AG04449 (cell line): ENCODE results near the gene ETV5.

Source experiments
- CTCF ChIA-PET: fragments of 350-600 bp; formaldehyde crosslinking; extraction: SDS; loops from one replicate; lab custom pipeline; 2021; ENCODE audit warnings: antibody characterized with exemption; lab: Yijun Ruan, JAX
- POLR2A ChIA-PET: fragments of 400-600, 350-600 bp; formaldehyde crosslinking; extraction: SDS; loops from one replicate; lab custom pipeline; 2020; ENCODE audit warnings: antibody characterized with exemption, inconsistent platforms; lab: Yijun Ruan, JAX
- DNase-seq: peaks from one replicate; pipeline ENCODE4 v3.0.0-alpha.2; 2010; ENCODE audit warnings: low read depth, low spot score
- H3K4me3 ChIP-seq: 2 replicates; pipeline ENCODE4 v1.5.1; 2011; ENCODE audit warnings: low read depth, mild to moderate bottlenecking, control low read depth, low read length
- TF ChIP-seq, protein P1 (sequence below): IDR thresholded peaks from one replicate; pipeline ENCODE4 v1.5.1; 2011; ENCODE audit warnings: mild to moderate bottlenecking, moderate library complexity, low read length, control low read depth, inconsistent platforms; ENCODE audit not compliant: insufficient read depth; ENCODE audit errors: missing control alignments

ETV5 gene

DNA sequence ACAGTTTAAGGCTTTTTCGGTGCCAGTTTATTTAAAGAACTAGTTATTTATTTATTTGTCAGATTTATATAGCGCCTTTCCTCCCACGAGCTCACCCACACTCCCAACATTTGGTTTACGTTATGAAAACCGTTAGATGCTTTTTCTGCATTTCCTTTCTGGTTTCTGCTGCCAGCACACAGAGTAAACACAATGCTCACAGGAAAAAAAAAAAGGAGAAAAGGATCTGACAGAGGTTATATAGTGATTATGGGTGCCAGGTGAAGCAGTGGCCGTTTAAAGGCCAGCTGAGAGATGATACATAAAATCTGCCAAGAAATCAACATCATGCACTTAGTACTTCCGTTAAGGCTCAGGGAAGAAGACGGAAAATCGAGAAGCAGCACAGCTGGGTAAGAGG lies 37.9 kb downstream of the ETV5 start:
- TF ChIP-seq, protein P1, sequence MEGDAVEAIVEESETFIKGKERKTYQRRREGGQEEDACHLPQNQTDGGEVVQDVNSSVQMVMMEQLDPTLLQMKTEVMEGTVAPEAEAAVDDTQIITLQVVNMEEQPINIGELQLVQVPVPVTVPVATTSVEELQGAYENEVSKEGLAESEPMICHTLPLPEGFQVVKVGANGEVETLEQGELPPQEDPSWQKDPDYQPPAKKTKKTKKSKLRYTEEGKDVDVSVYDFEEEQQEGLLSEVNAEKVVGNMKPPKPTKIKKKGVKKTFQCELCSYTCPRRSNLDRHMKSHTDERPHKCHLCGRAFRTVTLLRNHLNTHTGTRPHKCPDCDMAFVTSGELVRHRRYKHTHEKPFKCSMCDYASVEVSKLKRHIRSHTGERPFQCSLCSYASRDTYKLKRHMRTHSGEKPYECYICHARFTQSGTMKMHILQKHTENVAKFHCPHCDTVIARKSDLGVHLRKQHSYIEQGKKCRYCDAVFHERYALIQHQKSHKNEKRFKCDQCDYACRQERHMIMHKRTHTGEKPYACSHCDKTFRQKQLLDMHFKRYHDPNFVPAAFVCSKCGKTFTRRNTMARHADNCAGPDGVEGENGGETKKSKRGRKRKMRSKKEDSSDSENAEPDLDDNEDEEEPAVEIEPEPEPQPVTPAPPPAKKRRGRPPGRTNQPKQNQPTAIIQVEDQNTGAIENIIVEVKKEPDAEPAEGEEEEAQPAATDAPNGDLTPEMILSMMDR = no peak
- ChIA-PET CTCF (interaction anchor here (1.1 kb wide), 1 partner anchor 10 kb away, joined by 3 read pairs; no protein-coding TSS in a partner anchor), POLR2A (no interaction called here)
- no peak for DNase-seq
- H3K4me3 ChIP-seq = no peak overlapping the region

DNA sequence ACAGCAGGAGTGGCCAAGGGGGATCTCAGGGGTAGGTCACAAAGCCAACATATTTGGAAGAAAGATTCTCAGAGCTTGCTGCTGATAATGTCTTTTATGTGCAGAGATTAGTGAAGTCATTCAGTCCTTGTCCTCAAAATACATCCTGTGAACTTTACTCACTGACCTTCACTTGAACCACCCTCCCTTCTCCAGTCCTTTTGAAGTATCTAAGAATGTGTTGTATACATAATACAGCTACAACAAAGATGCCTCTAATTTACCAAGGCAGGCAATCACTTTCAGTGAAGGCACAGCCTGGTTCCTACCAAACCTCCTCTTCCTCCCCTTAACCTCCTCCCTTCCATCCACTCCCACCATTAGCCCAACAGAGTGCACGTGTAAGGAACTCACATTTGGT lies 38.3 kb downstream of the ETV5 start:
- ChIA-PET CTCF (no interaction called here), POLR2A (no interaction called here)
- H3K4me3 ChIP-seq = no peak overlapping the region
- no peak for DNase-seq
- TF ChIP-seq, protein P1 = no peak

DNA sequence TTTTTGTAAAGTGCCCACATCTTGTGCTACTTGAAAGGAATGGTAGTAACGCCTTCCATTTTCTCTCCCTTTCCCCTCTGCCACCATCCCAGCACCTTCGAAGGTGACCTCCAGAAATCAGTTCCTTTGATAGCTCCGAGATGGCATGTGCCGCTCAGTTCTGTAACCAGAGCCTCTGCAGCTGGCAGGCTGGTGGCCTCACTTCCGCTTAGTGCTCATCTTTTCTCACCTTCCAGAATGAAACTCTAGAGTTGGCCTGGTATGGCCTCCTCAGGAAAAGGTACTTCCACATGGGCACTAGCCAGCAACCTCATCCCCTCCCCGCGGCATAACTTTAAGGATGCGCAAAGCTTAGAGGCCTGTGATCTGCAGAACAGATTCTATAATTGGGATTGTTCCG lies 38.8 kb downstream of the ETV5 start:
- no peak overlapping the region for H3K4me3 ChIP-seq
- DNase-seq = no peak
- ChIA-PET POLR2A (no interaction called here), CTCF (no interaction called here)
- TF ChIP-seq, protein P1 = no peak

DNA sequence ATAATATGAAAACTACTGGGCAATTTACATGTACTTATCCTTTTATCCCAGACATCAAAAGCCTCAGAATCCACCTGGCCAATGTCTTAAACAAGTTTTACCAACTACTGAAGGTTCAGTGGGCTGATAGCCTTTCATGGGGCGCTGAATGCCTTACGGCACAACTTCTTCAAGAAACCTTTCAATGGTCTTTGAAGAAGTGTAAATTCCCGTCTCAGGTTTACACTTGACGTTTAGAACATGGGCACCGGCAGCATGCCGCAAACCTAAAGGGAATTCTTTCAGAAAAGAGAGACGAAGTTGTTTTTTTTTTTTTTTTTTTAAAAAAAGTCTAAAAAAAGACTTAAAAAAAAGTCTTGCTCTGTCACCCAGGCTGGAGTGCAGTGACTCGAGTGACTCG lies 39.7 kb downstream of the ETV5 start:
- H3K4me3 ChIP-seq = no peak overlapping the region
- POLR2A ChIA-PET = no interaction called here
- CTCF ChIA-PET = interaction anchor here (1.1 kb wide), 1 partner anchor 9 kb away, joined by 3 read pairs; no protein-coding TSS in a partner anchor
- DNase-seq = no peak
- TF ChIP-seq, protein P1 = no peak

DNA sequence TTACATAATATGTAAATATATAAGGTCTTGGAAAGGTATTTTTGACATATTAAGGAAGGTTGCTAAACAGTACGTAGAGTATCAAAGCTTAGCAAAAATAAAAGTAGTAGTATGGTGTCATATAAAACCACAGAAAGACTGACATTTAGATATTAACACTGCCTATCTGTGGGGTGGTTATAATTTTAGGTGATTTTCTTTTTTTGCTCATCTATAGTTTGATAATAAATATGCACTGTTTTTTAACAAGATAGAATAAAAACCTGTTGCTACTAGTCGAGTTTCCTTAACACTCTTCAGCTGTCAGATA lies 40.7 kb downstream of the ETV5 start:
- POLR2A ChIA-PET = no interaction called here
- no peak for DNase-seq
- CTCF ChIA-PET = interaction anchor here (1.1 kb wide), 1 partner anchor 8 kb away, joined by 3 read pairs; no protein-coding TSS in a partner anchor

DNA sequence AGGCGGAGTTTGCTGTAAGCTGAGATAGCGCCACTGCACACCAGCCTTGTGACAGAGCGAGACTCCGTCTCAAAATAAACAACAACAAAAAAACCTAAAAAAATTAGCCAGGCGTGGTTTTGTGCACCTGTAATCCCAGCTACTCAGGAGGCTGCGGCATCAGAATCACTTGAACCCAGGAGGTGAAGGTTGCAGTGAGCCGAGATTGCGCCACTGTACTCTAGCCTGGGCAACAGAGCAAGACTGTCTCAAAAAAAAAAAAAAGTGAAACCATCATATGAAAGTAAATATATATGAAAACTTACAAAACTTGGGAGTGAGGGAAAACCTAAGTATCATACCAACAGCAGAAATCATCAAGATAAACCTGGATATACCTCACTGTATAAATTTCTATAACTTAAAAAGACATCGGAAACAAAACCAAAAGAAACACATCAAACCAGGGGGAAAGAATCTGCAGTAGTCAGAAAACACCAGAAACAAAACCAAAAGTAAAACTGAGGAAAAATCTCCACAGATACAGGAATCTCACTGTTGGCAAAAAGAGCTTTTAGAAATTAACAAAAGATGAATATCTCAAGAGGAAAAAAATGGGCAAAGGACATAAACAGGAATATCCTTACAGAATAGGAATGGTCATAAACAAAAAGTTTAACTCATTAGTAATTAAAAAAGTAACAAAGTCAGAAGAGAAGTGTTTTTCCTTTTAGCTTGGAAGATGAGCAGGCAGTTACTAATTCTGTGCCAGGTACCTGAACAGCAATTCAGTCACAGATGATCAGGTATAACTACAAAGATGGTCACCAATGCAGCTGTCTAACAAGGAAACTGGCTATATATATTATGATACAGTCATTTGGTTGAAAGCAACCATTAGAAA lies 41.3 kb downstream of the ETV5 start:
- no peak for DNase-seq
- CTCF ChIA-PET = no interaction called here
- H3K4me3 ChIP-seq = no peak overlapping the region
- TF ChIP-seq, protein P1 = no peak
- POLR2A ChIA-PET = interaction anchor here (0.6 kb wide), 1 partner anchor 15 kb away, joined by 4 read pairs; no protein-coding TSS in a partner anchor

More for the DNA sequence above, 40.7 kb downstream of the ETV5 start:
- TF ChIP-seq, protein P1 = no peak
- no peak overlapping the region for H3K4me3 ChIP-seq
